Activated gamma-delta T cell (primary cell): ENCODE data around the gene TSPAN8.
"Not testable (repeated sequence)": the region's sequence is repeated elsewhere in the genome, so short reads cannot be mapped to it uniquely, and the experiment has no call there.

Experiments used
- DNase-seq: peaks from one replicate; lab custom pipeline; 2025; lab: John Stamatoyannopoulos, UW

Gene TSPAN8

DNA sequence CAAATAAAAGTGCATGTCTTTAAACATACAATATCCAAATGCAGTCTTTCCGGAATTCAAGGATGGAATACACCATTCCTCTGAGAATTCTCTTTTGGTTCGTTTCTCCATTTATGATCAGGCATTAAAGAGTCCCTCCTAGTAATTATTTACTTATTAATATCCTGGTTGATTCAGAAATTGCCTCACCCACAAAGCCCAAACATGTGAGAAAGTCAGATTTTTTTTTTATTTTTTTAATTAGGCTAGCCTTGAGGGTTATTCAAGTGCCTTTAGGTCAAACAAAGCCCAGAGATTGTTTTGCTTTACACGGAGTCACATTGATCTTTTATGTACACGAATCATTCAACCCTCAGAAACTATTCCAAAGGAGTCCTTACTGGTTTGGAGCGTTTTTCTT, 6.4 kb upstream of the TSPAN8 start:
- no peak for DNase-seq

DNA sequence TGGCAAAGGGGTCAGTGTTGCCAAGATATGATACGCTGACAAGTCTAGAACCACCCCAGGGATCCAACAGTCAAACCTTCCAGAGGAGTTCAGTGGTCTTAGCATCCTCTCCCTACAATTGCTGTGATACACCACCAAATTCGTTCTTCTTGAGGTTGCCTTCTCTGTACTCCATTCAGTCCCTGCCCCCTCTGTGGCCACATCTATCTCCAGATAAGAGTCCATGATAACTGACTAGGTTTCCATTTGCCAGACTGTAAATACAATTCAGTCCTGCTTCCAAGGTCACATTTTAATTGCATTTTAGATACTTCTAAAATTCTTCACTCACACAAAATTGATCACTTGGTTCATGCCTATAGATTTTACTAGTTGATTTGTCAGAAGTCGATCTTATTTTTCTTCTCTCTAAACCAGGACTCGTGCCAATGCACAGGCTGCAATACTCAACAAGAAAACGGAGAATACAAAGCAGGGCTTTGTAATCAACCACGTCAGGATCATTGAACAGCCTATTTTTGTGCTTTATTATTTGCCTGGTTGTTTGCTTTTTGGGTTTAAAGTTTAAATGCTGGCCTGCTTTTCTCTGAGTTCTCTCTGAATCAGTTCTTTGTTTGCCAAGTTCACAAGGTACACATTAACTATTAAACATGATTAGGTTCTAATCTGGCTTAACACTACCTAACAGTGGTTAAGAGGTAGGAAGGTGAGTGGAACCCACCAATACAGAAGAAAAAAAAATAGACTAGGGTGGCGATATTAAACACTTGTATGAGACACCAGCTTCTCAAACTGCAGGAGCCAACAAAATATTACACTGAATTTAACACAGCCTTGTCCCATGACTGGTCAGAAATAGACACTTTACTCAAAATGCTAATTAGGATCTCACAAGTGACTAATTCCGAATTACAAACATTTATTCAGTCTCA, 5.3 kb upstream of the TSPAN8 start:
- no peak for DNase-seq

DNA sequence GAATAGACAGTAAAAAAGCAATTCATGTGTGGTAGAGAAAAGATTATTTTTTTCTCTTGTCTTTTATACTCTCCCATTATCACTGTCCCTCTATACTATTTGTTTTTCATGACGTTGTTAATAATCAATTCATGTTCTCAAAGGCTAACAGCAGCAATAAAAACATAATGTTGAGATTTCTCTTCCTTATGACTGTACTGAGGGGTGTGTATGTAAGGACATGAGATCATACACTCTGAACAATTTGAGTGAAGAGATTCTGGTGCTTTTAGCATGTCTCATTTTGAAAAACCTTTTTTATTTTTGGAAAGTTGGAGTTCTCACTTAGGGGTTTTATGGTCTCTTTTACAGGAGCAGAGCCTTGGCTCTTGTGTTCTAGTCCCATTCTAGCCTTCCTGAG, 3.8 kb upstream of the TSPAN8 start:
- no peak for DNase-seq

DNA sequence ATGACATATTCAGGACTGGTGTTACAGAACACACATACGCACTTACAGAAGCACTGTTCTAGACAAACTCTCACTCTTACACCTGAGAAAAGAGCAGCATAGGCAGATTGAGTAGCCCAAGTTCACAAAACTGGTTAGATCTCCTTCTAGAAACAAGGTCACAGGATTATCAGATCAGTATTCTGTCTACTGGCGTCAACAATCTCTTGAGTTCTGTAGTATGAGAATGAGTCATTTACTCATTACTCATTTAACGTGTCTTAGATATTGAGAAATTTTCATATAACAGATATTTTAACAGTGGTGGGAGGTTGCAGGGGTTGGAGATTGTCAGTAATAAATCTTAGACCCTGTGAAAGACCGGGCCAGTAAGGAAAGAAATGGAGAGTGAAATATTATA, 2.8 kb upstream of the TSPAN8 start:
- no peak for DNase-seq

DNA sequence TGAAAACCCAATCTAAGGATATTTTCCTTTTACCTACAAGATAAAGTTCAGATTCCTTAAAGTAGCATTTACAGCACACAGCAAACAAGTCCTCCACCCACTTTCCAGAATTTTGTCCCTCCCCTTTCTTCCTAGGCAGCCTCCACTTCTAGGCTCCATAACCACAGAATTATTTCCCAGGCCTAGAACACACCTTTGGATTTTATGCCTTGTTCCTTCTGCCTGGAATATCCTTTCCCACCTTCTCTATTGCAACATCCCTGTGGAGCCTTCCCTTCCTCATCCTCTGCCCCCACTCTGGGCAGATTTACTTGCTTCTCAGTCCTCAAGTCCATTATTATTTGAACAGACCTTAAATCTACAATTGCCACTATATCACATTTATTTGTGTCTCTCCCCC, 2.1 kb upstream of the TSPAN8 start:
- no peak for DNase-seq

DNA sequence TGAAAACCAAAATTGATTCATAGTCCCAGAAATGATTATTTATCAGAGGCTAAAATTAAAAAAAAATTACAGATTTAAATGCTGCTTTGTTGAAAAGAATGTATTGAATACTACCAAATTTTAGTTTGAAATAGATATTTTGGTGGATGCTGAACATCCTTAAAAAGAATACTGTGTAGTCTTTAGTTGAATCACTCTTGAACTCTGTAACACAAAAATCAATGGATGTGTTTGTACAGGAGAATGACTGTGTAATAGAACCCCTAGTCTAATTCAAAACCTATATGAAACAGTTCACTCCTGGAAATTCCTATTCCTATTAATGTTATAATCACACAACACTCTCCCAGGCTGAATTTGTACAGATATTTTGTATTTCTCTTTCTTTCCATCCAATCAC, 1.5 kb upstream of the TSPAN8 start:
- DNase-seq = no peak

DNA sequence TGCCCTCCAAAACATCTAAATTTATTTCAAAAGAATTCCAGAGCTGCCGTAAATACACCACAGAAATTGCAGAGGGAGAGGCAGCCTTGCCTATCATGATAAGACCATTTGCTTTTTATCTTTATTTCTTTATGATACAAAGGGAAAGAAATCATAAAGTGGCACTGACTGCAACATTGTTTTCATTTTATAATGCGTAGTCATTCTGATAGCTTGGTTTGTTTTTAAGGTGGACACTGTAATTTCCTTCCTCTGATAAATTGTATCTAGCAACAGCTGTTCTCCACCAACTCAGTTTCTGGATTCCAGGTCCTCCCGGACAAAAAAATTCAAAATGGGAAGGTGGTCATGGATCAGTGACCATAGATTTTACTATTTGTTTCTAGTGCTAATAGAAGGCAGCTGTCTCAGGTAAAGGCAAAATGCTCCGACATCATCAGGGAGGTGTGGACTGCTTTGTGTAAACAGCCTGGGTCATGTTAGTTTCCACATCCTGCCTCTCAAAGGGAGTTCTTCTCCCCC, 623 bp upstream of the TSPAN8 start:
- DNase-seq = no peak

DNA sequence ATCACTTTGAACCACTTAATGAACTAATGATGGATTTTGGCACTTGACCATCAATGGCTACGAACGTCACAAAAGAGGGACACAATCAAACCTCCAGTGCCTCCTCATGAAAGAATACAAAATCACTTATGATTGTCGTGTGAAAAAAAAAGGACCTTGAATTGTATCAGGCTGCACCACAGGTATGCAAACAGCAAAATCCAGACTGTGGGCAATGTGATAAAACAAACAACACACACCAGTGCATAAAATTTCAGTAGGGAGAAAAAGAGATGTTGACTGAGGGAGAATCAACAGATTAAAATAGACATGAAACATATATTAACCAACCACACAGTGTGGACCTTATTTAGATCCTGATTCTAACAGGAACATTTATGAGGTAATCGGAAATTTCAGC, 2.6 kb downstream of the TSPAN8 start:
- no peak for DNase-seq

DNA sequence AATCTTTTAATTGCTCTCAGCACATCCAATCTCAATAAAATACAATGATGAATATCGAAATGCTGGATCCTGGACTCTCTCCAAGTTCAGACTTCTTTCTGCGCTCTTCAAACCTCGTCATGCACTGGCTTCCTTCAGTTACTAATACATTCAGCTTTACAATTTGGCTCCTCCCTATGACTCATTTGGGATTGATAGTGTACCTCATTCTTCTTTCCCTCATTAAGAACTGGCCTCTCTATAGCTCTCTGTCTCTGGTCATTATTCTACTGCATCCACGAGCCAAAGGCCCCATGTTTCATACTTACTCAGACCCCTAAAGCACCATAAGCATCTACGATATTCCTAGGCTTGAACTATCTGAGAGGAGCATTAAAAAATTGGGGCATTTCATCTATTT, 4.9 kb downstream of the TSPAN8 start:
- no peak for DNase-seq

DNA sequence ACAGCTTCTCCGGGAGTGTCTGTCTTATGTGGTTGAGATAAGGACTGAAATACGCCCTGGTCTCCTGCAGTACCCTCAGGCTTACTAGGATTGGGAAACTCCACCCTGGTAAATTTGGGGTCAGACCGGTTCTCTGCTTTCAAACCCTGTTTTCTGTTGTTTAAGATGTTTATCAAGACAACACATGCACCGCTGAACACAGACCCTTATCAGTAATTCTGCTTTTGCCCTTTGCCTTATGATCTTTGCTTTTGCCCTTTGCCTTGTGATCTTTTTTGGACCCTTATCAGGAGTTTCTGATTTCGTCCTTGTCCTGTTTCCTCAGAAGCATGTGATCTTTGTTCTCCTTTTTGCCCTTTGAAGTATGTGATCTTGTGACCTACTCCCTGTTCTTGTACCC, 7.8 kb downstream of the TSPAN8 start:
- DNase-seq = not testable (repeated sequence)

DNA sequence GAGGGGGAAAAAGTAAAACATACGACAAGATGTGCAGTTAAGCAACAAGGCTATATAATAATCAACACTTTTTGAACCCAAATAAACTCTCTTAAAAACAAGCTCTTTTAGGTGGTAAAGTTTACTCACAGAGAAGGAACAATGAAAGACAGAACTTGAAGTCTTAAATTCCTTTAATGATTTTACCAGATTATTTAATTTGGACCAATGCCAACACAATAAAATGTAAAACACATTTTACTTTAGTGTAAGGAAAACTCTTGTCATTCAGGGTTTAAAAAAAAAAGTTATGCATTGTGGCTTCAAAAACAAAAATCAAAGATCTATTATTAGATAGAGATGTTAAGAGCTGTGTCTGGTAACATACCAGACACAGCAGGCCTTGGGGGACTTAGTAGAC, 13.1 kb downstream of the TSPAN8 start:
- DNase-seq = no peak

DNA sequence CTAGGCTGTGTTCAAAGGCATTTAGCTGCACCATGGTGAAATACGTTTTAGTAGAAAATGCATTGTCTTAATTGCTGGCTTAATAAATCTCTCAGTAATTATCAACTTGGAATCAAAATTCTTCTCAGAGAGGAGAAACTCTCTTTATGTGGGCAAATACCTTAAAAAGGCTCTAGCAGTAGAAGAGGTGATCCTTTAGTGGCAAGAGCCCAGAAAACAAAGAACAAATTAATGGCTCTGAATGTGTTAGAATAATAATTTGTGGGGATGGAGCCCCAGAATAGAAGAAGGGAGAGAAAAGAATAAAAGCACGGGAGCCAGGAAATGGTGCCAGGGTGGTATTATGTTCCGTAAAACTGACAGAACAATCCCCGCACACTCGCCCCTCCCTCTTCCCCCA, 14.8 kb downstream of the TSPAN8 start:
- no peak for DNase-seq

DNA sequence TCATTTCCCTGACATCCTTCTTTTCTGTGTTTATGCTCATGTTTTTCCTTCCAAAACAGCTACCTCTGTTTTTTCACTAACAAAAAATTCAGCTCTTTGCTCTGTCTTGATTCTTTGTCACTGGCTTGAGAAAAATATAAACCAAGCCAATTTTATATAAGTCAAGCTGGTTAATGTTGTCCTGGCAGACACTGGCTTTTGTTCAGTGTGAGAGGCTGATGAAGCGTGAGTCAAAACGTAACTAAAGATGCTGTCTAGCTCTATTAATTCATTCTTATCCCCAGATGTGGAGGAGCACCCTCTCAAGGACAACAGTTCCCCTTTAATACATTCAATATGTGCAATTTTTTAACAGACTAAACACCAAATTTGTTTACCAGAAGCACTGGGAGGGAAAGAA, 15.8 kb downstream of the TSPAN8 start:
- DNase-seq = no peak

DNA sequence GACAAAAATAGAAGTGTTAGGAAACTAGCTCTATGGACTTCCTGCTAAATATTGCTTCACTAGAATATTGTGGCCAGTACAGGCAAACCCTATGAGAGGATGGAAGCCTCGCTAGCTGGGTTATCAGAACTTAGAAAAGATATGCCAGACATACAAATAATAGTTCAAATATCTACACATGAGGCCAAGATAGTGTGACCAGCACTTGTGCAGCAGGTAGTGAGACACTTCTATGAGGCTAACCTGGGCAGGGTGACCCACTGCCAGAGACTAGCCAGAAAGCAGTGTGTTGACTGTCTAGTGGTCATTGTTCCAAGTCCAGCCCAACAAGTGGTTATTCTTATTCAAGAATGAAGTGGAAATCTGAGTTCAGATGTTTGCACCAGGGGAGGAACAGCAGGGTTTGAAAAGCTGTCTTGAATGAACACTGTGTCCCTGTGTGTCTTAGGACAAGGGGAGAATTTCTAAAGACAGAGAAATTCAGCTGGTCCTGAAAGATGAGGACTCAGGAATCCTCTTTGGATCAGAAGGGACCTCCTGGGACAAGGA, 16.3 kb downstream of the TSPAN8 start:
- DNase-seq = no peak

DNA sequence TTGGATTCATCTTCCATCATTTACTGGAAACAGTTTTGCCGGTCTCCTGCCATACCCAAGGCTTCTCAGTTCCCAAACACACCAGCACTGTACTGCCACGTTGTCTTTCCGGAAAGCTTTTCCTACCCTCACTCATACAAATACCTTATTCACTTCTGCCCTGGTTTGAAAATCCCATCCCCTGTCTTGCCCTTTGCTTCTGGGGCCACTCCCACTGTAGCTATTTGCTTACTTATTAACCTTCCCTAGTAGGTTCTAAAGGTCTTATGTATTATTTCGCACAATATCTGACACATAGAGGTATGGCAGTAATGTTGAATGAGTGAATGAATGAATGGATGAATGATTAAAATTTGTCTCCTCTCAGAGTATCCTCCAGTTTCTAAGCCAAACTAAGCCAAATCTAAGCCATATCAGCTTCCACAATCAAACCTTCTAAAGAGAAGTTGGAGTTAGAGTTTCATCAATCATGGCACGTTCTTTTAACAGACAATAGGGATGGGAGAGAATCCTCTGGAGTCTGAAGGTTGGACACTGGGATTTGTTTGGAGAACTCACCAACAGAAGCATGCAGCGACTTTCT, 18.6 kb downstream of the TSPAN8 start:
- DNase-seq = no peak

DNA sequence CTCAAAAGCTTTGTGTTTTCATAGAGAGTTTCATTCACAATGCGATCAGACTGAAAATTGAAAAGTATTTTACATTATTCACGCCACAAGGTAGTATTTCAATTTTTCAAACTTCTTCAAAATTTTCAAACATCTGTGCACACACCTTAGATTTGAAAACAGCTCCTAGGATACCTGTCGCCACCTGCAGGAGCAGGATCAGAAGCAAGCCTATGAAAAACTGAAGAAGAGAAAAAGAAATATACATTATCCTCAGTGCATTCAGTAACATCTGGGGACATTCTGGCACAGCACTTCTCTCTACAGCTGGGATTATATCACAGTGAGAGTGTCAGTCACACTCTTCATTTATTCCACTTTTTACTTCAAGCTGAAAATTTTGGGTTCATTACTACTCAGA, 19.8 kb downstream of the TSPAN8 start:
- DNase-seq = no peak

DNA sequence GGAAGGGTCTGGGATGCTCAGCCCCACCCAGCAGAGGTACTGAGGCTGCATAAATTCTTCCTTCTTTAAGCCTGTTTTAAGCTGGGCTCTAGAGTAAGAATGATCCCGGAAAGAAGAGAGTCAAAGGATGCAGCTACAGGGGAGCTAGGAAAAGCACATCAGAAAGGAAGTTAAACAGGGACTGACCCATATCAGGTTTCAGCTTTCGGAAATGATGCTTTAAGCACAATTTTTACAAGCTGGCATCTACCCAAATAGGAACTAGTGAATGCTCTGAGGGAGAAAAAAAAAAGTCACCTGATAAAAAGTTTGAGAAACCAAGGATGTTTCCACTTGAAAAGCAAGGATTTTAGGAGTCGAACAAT, 22.0 kb downstream of the TSPAN8 start:
- DNase-seq = no peak

DNA sequence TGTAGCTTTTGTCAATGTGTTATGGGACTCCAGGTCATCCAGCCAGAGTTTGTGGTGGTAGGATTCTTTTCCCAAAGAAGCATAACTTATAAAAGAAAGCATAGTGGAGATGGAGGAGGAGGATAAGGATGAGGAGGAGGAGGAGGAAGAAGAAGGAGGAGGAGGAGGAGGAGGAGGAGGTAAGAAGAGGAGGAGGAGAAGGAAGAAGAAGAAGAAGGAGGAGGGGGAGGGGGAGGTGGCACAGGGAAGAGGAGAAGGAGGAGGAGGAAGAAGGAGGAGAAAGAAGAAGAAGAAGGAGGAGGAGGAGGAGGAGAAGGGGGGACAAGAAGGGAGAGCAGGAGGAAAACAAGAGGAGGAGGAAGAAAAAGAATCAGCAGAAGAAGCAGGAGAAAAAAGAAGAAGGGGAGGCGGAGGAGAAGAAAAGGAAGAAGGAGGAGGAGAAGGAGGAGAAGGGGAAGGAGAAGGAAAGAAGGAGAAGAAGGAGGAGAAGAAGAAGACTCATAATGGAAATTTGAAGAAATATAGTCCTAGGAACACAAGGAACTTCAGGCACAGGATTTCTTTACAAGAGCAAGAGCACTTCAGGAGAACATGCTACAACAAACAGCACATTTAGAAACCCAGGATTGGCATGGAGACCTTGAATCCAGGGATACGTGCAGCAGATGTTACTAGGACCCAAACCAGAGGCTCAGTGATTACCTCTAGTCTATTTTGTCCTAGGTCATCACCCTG, 22.6 kb downstream of the TSPAN8 start:
- no peak for DNase-seq

DNA sequence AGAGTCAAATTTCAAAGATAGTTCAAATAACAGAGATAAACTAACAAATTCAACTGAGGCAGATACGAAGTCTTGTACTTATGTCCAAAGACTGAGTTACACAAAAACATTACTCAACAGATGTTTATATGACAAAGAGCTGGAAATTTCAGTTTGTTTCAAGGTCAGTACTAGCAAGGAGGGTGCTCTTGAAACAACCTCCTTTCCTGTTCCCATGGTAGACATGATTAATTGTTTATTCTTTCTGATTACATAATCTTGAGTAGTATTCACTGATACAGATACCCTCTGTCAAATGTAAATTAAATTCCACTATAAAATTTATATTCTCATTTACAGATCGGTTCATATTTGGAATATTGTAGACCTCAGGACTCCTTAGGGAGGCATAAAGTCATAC, 23.4 kb downstream of the TSPAN8 start:
- no peak for DNase-seq

DNA sequence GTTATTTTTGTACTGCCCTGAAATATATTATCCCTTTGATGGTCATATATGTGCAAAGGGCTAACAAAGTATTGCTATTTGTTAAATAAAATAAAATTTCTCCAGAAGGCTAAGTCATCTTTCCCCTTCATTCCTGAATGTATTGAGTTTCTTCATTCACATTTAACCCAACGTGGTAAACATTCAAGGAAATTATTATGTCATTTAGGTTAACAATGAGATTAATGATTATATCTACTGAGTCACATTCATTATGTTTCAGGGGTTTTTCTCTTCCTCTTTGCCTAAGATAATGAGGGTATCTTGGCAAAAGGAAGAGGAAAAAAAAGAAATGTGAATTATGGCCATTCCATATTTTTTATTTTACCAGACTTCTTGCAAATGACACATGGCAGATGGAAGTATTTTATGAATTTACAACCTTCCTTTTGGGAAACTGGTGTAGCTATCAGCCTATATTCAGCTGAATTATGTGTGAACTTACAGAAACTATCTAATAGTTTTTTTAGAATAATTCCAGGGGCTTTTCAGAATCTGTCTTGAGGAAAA, 27.2 kb downstream of the TSPAN8 start:
- no peak for DNase-seq

DNA sequence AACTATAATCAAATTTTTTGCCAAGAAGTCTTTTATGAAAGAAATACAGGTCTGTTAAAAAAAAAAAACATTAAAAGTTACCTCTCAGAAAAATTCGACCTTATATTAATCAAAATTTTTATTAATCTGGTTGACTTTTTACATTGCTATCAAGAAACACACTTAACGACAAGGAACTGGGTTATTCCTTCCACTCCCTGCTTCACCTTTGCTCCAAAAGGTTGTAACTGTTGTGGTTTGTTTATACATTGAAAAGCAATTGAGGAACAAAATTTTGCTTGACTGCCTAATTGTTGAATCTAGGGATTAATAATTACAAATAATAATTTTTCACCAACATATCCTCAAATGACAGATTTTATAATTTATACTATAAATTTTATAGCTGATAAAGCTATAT, 28.4 kb downstream of the TSPAN8 start:
- no peak for DNase-seq

DNA sequence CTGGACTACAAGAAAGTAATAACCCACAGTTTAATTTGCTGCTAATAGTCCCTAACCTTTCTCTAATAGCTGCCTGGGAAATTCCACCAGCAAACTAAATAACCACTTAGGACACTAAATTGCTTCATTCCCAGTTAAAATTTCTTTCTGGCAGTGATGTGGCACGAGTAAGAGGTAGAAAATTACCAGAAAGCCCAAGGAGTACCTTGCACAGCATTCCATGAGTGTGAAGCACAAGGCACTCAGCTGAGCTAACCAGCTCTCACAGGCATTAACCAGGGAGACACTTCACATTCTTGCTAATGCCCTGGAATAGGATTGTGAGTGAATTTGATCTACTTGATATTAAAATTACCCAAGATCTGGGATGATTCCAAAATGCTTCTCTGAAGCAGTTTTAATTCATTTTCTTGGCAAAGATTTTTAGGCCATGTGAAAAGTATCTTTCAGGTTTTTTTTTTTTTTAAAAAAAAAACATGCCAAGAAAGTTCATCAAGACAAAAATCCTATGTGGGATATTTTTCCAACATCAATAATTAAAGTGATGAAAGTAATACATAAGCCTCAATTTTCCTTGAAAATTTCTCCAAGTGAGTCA, 29.5 kb downstream of the TSPAN8 start:
- no peak for DNase-seq
